ENCODE measurements around the gene IDUA. TPM values are rescaled to one million over a fixed set of nuclear protein-coding genes. Genes with fewer than 3 reads are reported as not detected.

The IDUA gene
- total RNA-seq, 2 donors from 2014 or later: 23.4 to 31.9 TPM

- H3K27ac ChIP-seq: peak overlapping the region; percentile 68 to 85
- no peak for TF ChIP-seq CTCF (IDR thresholded peaks at IDR 0.05)
- H3K4me1 ChIP-seq (ENCODE audit: control insufficient read depth in 1 of 2, low read depth in 2 of 2): peaks cover 39 to 62% of the 10 kb centered on the region in 2 donors
- peak overlapping the region; percentile 62 for H3K4me3 ChIP-seq
- no peak for DNase-seq (ENCODE audit: low spot score)
- no peaks in the 10 kb centered on the region for H3K9me3 ChIP-seq
- H3K36me3 ChIP-seq: no peaks in the 10 kb centered on the region
- ATAC-seq (ENCODE audit: insufficient number of reproducible peaks, low FRiP score, low read depth): peak; percentile 48
- no peaks in the 10 kb centered on the region for H3K27me3 ChIP-seq (replicated peaks; ENCODE audit: insufficient read depth)
Measured at GRCh38 chr4:1033840-1034551, 47.2 kb downstream of the IDUA start.

- Histone ChIP-seq H3K36me3 (no peaks in the 10 kb centered on the region), H3K4me1 (ENCODE audit: control insufficient read depth in 1 of 2, low read depth in 2 of 2) (peaks cover 51 to 78% of the 10 kb centered on the region in 2 donors), H3K27me3 (replicated peaks; ENCODE audit: insufficient read depth) (no peaks in the 10 kb centered on the region), H3K27ac (peak overlapping the region; percentile 68 to 85), H3K4me3 (peak overlapping the region; percentile 49), H3K9me3 (no peaks in the 10 kb centered on the region)
- DNase-seq (ENCODE audit: low spot score): no peak
- peak; percentile 33 for TF ChIP-seq CTCF (IDR thresholded peaks at IDR 0.05)
- ATAC-seq (ENCODE audit: insufficient number of reproducible peaks, low FRiP score, low read depth): no peak
Measured at GRCh38 chr4:1035510-1035909, 48.7 kb downstream of the IDUA start.

DNA sequence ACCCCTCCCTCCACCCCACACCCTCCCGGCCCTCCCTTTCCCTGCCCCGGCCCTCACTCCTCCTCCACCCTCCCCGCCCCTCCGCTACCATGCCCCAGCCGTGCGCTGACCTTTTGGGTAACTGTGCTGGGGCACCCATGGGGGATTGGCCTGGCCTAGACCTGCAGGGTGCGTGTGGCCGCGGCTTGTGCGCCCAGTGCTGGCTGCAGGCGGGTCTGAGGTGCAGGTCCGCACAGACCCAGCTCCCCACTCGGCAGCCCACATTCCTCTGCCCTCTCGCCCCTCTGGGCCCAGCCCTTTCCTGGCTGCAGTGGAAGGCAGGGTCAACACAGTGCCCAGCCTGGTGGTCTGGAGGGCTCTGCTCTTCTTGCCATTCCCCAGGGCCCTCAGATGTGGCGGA lies 49.3 kb downstream of the IDUA start:
- no peaks in the 10 kb centered on the region for H3K36me3 ChIP-seq
- no peak for ATAC-seq (ENCODE audit: insufficient number of reproducible peaks, low FRiP score, low read depth)
- H3K27ac ChIP-seq: peak overlapping the region; percentile 68 to 85
- H3K27me3 ChIP-seq (replicated peaks; ENCODE audit: insufficient read depth): no peaks in the 10 kb centered on the region
- no peak for DNase-seq (ENCODE audit: low spot score)
- TF ChIP-seq CTCF (IDR thresholded peaks at IDR 0.05): no peak
- H3K4me3 ChIP-seq: no peak overlapping the region
- H3K4me1 ChIP-seq (ENCODE audit: control insufficient read depth in 1 of 2, low read depth in 2 of 2): peaks cover 57 to 83% of the 10 kb centered on the region in 2 donors
- no peaks in the 10 kb centered on the region for H3K9me3 ChIP-seq

DNA sequence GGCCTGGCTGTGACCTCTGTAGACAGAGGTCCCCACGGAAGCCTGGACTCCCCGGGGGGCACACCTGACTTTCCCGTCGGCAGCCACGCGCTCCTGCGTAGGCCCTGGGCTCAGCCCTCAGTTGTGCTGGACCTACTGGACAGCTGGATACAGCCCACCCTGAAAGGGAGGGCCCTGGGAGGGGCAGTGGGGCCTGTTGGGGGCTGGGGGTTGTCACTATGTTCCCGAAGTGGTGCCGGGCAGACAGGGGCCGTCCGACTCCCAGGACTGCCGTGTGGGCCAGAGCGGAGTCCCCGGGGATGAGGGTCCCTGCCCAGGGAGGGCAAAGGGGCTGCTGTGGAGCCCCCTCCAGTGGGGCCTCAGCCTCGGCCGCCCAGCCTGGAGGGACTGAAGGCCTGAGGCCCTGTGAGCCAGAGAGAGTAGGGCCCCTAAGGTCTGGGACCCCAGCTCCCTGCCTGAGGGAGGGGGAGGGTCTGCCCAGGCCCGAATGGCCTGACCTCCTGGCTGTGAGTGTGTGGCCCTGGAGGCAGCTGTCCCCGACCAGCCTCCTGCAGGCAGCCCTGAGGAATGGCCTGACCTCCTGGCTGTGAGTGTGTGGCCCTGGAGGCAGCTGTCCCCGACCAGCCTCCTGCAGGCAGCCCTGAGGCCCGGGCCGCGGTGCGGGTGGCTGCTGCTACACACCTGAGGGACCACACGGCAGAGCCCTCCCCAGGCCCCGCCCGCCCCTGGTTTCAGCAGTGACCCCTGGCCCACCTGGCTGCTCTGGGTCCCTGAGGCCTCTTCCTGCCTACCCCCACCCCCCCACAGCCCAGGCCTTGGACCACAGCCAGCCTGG lies 50.3 kb downstream of the IDUA start:
- H3K36me3 ChIP-seq: no peaks in the 10 kb centered on the region
- TF ChIP-seq CTCF (IDR thresholded peaks at IDR 0.05): no peak
- H3K27ac ChIP-seq: peak overlapping the region; percentile 68 to 85
- no peak overlapping the region for H3K4me3 ChIP-seq
- H3K27me3 ChIP-seq (replicated peaks; ENCODE audit: insufficient read depth): no peaks in the 10 kb centered on the region
- ATAC-seq (ENCODE audit: insufficient number of reproducible peaks, low FRiP score, low read depth) (no peak), DNase-seq (ENCODE audit: low spot score) (no peak)
- no peaks in the 10 kb centered on the region for H3K9me3 ChIP-seq
- H3K4me1 ChIP-seq (ENCODE audit: control insufficient read depth in 1 of 2, low read depth in 2 of 2): peaks cover 66 to 91% of the 10 kb centered on the region in 2 donors

DNA sequence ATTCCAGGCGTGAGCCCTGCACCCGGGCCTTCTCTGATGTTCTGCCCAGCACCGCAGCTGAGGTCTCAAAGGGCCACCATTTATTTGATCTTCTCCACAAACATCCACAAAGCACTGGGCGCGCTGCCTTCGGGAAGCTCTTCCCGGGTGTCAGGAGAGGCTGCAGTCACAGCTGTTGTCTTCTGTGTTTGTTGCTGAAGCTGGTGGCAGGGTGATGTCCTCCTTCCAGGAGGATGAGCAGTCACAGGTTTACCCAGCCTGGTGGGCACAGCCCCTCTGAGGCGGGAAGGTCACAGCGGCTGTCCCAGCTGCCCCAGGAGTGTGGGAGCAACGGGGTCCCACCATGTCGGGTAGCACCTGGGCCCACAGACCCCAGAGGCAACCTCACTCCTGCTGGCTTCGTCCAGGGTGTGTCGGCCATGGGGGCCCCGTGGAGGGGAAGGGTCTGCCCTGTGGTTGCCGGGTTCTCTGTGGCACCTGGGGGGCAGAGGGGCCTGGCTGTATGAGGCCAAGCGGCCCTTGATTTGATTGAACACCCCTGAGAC lies 52.2 kb downstream of the IDUA start:
- peak overlapping the region; percentile 85 to 94 for H3K27ac ChIP-seq
- no peaks in the 10 kb centered on the region for H3K9me3 ChIP-seq
- no peak overlapping the region for H3K4me3 ChIP-seq
- DNase-seq (ENCODE audit: low spot score) (no peak), ATAC-seq (ENCODE audit: insufficient number of reproducible peaks, low FRiP score, low read depth) (no peak)
- peaks cover 61 to 86% of the 10 kb centered on the region in 2 donors for H3K4me1 ChIP-seq (ENCODE audit: control insufficient read depth in 1 of 2, low read depth in 2 of 2)
- no peaks in the 10 kb centered on the region for H3K27me3 ChIP-seq (replicated peaks; ENCODE audit: insufficient read depth)
- TF ChIP-seq CTCF (IDR thresholded peaks at IDR 0.05): no peak
- no peaks in the 10 kb centered on the region for H3K36me3 ChIP-seq

Data from thoracic aorta (tissue), 2 donors.